Panc1 (cell line): ENCODE results near the gene EIF2B2. TPM values are rescaled to one million over a fixed set of nuclear protein-coding genes. Genes with fewer than 3 reads are reported as not detected.

ENCODE experiments used
- ATAC-seq: fragments of 200-7000 bp; cut with Tn5 transposase; 2 replicates; pipeline ENCODE4 v1.9.1; 2020; ENCODE audit warnings: mild to moderate bottlenecking, moderate library complexity
- BruUV-seq: library from RNA; stranded (reverse); fragments of 400-500 nt; replicated peaks from 2 replicates; lab custom pipeline; 2021; lab: Mats Ljungman, UMichigan
- CTCF ChIA-PET: fragments of 300-600 bp; sonication (Branson Sonifier 250); formaldehyde crosslinking; loops from one replicate; lab custom pipeline; 2022; ENCODE audit warnings: antibody characterized with exemption; lab: Charles Lee
- POLR2A ChIA-PET: fragments of 300-600 bp; sonication (Branson Sonifier 250); formaldehyde crosslinking; loops from one replicate; lab custom pipeline; 2022; ENCODE audit warnings: antibody characterized with exemption; lab: Charles Lee
- DNase-seq: peaks from one replicate; pipeline ENCODE4 v3.0.0-alpha.2; 2010; ENCODE audit warnings: low read depth, low spot score
- H3K27ac ChIP-seq: 2 replicates; pipeline ENCODE4 v1.5.1; 2011; ENCODE audit warnings: mild to moderate bottlenecking, low read length, inconsistent platforms
- H3K27me3 ChIP-seq: fragments of 200-500 bp; sonication (Bioruptor generic); 2 replicates; pipeline ENCODE4 v1.6.0; 2014; ENCODE audit warnings: low read length, inconsistent platforms; ENCODE audit not compliant: control insufficient read depth, insufficient read depth
- H3K36me3 ChIP-seq: fragments of 200-500 bp; sonication (Bioruptor generic); 2 replicates; pipeline ENCODE4 v1.5.1; 2014; ENCODE audit warnings: inconsistent platforms, mild to moderate bottlenecking, low read length, moderate library complexity; ENCODE audit not compliant: control insufficient read depth, insufficient read depth
- H3K4me1 ChIP-seq: 2 replicates; pipeline ENCODE4 v1.5.1; 2011; ENCODE audit warnings: inconsistent platforms, mild to moderate bottlenecking, low read length, moderate library complexity; ENCODE audit not compliant: control insufficient read depth, insufficient read depth
- H3K4me3 ChIP-seq, 2 experiments: 2 replicates each; pipeline ENCODE4 v1.5.1; 2011 to 2012; ENCODE audit warnings: low read depth in 2 of 2, low read length in 2 of 2, mild to moderate bottlenecking in 2 of 2, inconsistent platforms in 1 of 2, moderate library complexity in 1 of 2
- H3K9me3 ChIP-seq: fragments of 200-500 bp; sonication (Bioruptor generic); 2 replicates; pipeline ENCODE4 v1.5.1; 2014; ENCODE audit warnings: low read depth, mild to moderate bottlenecking, inconsistent platforms, low read length, moderate library complexity; ENCODE audit not compliant: control insufficient read depth, insufficient read depth
- CTCF ChIP-seq: fragments of 450-650 bp; IDR thresholded peaks from 2 replicates; pipeline ENCODE4 v1.5.1; 2017; ENCODE audit warnings: mild to moderate bottlenecking
- POLR2AphosphoS5 ChIP-seq: IDR thresholded peaks from 2 replicates; pipeline ENCODE4 v1.6.1; 2012; ENCODE audit warnings: mild to moderate bottlenecking, low read depth, low read length, moderate library complexity
- REST ChIP-seq, 2 experiments: IDR thresholded peaks; 2 replicates each; pipeline ENCODE4 v1.6.1; 2011 to 2012; ENCODE audit warnings: low read depth in 2 of 2, control low read depth in 1 of 2, low read length in 1 of 2, mild to moderate bottlenecking in 1 of 2, moderate library complexity in 1 of 2; ENCODE audit not compliant: insufficient read depth in 1 of 2
- SIN3A ChIP-seq: IDR thresholded peaks from 2 replicates; pipeline ENCODE4 v1.6.1; 2012; ENCODE audit warnings: low read depth, mild to moderate bottlenecking, low read length, moderate library complexity, borderline replicate concordance; ENCODE audit not compliant: insufficient read depth
- TCF7L2 ChIP-seq: IDR thresholded peaks from 2 replicates; pipeline ENCODE4 v1.6.1; 2011; ENCODE audit warnings: mild to moderate bottlenecking, low read depth, low read length, inconsistent platforms
- in situ Hi-C: cut with HindIII; loops from 2 replicates; pipeline ENCODE4 v1.10.0; 2016; ENCODE audit warnings: low sequenced_read_pairs, low pct_unique_long_range_greater_than_20kb
- intact Hi-C: fragments of 100-400 bp; cut with micrococcal nuclease; formaldehyde crosslinking; loops from one replicate; pipeline ENCODE4 v1.10.0; 2022; ENCODE audit not compliant: unreplicated experiment
- total RNA-seq: library from RNA; stranded (reverse); gene quantifications from one replicate; pipeline ENCODE4 v1.2.1, GENCODE V29; 2021; ENCODE audit not compliant: unreplicated experiment

The EIF2B2 gene
- total RNA-seq, 1 experiment from 2014 or later: 37.5 TPM

- in situ Hi-C loops (no loop called here), intact Hi-C loops (no loop called here)
- Histone ChIP-seq H3K27me3 (no peaks in the 10 kb centered on the region), H3K27ac (no peak overlapping the region), H3K4me3 (no peak overlapping the region), H3K9me3 (no peaks in the 10 kb centered on the region), H3K36me3 (no peaks in the 10 kb centered on the region), H3K4me1 (peaks cover 11% of the 10 kb centered on the region)
- BruUV-seq: no TSS peak
- TF ChIP-seq TCF7L2 (no peak), POLR2AphosphoS5 (no peak), SIN3A (no peak)
- ATAC-seq (no peak), DNase-seq (no peak)
- ChIA-PET POLR2A (no interaction called here), CTCF (no interaction called here)
Measured at GRCh38 chr14:75046899-75047298, 44.2 kb downstream of the EIF2B2 start.

GRCh38 chr14:75047506-75047905 lies 44.8 kb downstream of the EIF2B2 start:
- intact Hi-C loops: no loop called here
- POLR2A ChIA-PET: no interaction called here
- BruUV-seq: no TSS peak
- no peak for TF ChIP-seq REST (IDR thresholded peaks at IDR 0.05; ENCODE audit: insufficient read depth in 1 of 2, low read depth in 2 of 2, low read length in 1 of 2)
- no peak for TF ChIP-seq POLR2AphosphoS5
- no peak for TF ChIP-seq TCF7L2
- TF ChIP-seq CTCF: no peak
- TF ChIP-seq SIN3A: no peak
- Histone ChIP-seq H3K27ac (no peak overlapping the region), H3K36me3 (no peaks in the 10 kb centered on the region), H3K27me3 (no peaks in the 10 kb centered on the region), H3K4me1 (peaks cover 7% of the 10 kb centered on the region; the same call in 1 of the 2 replicates), H3K4me3 (no peak overlapping the region), H3K9me3 (no peaks in the 10 kb centered on the region)
- in situ Hi-C loops: no loop called here
- DNase-seq (no peak), ATAC-seq (no peak)
- CTCF ChIA-PET: no interaction called here

- Histone ChIP-seq H3K27me3 (no peaks in the 10 kb centered on the region), H3K4me1 (peaks cover 7% of the 10 kb centered on the region; the same call in 1 of the 2 replicates), H3K9me3 (no peaks in the 10 kb centered on the region), H3K27ac (no peak overlapping the region), H3K36me3 (no peaks in the 10 kb centered on the region), H3K4me3 (no peak overlapping the region)
- CTCF ChIA-PET: no interaction called here
- POLR2A ChIA-PET: no interaction called here
- intact Hi-C loops: no loop called here
- TF ChIP-seq TCF7L2: no peak
- TF ChIP-seq REST (IDR thresholded peaks at IDR 0.05; ENCODE audit: insufficient read depth in 1 of 2, low read depth in 2 of 2, low read length in 1 of 2): no peak
- TF ChIP-seq POLR2AphosphoS5: no peak
- no peak for TF ChIP-seq CTCF
- TF ChIP-seq SIN3A: no peak
- no TSS peak for BruUV-seq
- no peak for DNase-seq
- no peak for ATAC-seq
- in situ Hi-C loops: no loop called here
Measured at GRCh38 chr14:75048101-75048500, 45.4 kb downstream of the EIF2B2 start.
